Measurements from ENCODE around the gene MST1R.

MST1R gene

DNA sequence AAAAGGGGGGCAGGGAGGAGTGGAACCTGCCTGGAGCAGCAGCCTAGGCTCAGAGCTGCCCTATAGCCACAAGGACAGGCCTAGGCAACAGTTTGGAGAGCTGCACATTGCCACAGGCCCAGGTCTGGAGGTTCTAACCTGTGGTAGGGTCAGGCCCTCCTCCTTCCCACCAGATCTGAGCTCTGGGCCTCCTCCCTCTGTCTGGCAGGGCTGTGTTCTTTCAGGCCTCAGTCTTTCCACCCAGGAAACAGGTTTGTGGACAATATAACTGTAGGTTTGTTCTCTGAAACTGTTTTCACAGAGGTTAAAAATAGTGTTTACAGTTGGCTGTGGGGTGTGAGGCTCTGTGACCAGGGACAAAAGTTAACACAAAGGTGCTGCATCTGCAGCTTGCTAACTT lies 25.0 kb downstream of the MST1R start:
- DNase-seq (ENCODE audit: low read depth in 3 of 3, low spot score in 1 of 3), result no peak

- no peak for DNase-seq (ENCODE audit: low read depth in 3 of 3, low spot score in 1 of 3)
These were observed 26.0 kb downstream of the MST1R start for GRCh38 chr3:49877716-49878115.

DNA sequence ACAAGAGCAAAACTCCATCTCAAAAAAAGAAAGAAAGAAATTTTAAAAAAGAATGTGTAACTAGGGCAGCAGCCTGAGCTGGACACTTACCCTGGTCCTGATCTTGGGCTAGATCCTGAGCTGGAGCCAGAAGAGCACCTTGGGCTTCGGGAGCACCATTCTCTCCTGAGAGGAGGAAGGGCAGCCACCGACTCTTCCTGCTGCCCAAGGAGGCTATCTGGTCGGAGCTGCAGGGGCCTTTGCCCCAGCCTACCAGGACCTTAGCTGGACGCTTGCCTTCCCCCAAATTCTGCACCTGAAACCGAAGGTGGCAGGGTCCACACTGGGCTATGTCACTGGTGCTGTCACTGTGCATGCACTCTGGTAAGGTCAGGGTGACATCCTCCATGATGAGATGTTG lies 27.1 kb downstream of the MST1R start:
- no peak for DNase-seq (ENCODE audit: low read depth in 3 of 3, low spot score in 1 of 3)

- no peak for DNase-seq (ENCODE audit: low read depth in 3 of 3, low spot score in 1 of 3)
These were observed 30.1 kb downstream of the MST1R start for GRCh38 chr3:49873623-49874022.

GRCh38 chr3:49872801-49873281 lies 30.8 kb downstream of the MST1R start:
- no peak for DNase-seq (ENCODE audit: low read depth in 3 of 3, low spot score in 1 of 3)

DNA sequence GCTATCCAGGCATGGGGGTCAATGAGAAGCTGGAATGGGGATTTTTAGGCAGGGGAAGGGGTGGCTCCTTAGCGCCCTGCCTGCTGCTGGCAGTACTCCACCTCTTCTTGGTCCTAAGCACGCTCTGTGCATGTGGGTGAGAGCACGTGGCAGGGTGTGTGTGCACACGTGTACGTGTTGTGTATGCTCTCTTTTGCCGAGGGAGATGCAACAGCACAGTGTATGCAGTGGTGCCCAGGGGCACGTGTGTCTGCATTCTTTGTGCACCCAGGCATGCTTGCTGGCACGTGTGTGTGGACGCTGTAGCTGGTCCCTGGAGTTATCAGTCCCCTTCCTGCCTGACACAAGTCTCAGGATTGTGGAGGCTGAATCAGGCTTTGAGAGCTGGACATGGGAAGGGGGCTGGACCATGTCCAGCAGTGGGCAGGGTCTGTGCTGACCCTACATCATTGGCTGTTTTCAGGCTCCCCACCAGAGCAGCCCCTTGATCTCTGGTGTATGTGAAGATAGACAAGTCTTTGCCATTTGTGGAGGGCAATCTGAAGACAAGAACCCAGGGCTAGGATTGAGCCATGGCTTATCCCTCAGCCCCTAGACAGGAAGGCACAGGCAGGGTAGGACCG lies 32.0 kb downstream of the MST1R start:
- DNase-seq (ENCODE audit: low read depth in 3 of 3, low spot score in 1 of 3), result no peak

- DNase-seq (ENCODE audit: low read depth in 3 of 3, low spot score in 1 of 3), result no peak
These were observed 34.0 kb downstream of the MST1R start, which contains the start of gene CAMKV for GRCh38 chr3:49869525-49870126. TSS of gene CAMKV (minus strand) at chr3:49869906. CDS start at chr3:49862388, 7,518 bp downstream.

GRCh38 chr3:49868862-49869466 lies 34.7 kb downstream of the MST1R start:
- DNase-seq (ENCODE audit: low read depth in 3 of 3, low spot score in 1 of 3), result no peak

- no peak for DNase-seq (ENCODE audit: low read depth in 3 of 3, low spot score in 1 of 3)
These were observed 35.8 kb downstream of the MST1R start for GRCh38 chr3:49867871-49868321.

DNA sequence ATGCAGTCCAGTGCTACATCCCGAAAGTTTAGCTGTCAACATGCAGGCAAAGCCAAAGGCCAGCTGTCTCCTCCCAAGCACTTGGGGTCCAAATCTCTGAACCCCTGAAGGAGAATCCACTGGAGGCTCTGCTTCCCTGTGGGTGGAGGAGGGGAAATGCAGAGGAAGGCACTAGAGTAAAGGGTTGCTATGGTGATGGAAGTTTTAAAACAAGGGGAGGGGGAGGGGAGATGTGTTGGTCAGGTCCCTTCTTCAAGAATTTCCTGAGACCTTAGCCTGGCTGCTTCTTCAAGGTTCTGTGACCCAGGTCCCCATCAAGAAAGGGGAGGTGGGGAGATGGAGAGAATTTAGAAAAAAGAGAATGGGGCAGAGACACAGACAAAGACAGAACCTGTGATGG lies 36.3 kb downstream of the MST1R start:
- no peak for DNase-seq (ENCODE audit: low read depth in 3 of 3, low spot score in 1 of 3)

DNA sequence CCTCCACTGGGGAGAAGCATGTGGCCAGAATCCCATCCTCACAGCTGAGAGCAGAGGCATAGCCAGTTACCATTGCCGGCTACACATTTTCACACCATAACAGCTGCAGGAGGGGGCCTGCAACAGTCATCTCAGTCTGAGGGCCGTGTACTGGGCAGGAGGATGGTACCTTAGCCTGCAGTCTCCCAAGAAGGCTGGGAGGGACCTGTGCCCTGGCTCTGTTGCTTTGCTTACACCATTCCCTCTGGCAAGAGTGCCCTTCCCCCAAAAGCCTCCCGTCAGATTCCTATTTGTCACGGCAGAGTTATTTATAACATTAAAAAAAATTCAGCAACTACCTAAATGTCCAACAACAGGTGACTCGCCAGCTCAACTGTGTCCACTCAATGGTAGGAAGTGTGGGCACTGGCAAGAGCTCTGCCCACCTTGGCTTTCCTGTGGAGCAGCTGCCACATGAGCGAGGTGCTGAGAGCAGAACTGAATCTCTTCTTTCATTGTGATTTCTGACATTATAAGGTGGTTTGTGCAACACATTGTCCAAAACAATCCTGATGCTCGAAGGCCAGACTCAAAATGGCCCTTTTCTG lies 38.4 kb downstream of the MST1R start:
- no peak for DNase-seq (ENCODE audit: low read depth in 3 of 3, low spot score in 1 of 3)

DNA sequence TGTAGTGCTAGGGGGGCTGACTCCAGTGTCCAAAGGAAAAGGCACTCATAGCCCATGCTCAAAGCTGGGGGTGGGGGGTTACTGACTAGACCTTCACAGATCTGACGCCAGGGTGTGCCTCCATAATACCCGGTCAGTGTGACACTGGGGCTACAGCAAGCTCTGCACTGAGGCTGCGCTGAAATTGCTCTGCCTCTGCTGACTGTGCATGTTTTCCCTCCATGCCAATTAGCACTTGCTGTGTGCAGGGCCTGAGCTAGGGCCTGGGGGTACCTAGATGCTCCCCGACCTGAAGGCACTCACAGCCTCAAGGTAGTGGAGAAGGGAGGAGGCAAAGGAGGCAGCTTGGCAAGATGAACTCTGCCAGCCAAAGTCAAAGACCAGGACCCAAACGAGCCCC lies 39.2 kb downstream of the MST1R start:
- DNase-seq (ENCODE audit: low read depth in 3 of 3, low spot score in 1 of 3), result no peak

DNA sequence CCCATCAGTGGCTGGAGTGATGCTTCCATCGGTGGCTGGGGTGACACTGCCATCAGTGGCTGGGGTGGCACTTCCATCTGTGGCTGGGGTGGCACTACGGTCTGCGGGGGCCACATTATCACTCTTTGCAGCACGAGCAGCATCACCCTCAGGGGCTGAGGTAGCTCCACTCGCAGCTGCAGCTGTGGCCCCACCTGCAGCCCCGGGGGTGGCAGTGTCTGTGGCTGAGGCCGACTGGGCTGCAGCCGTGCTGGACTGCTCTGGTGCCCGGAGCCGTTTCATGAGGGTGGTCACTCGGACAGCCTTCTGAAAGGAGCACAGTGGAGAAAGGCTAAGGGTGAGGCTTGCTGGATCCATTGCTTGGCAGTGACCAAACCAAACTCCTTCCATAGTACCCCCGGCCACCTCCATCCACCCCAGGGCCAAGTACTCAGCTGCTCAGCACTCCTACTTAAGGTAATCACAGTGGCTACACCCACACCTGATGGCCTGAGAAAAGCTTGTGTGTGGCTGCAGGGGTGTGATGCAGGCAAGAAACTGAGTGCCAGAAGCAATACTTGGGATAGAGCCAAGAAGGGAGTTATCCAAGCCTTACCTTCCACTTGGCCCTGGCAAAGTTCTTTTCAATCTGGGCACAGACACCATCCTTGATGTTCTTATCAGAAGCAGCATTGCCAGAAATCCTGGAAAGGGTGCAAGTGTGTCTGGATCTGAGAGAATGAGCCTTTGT lies 43.9 kb downstream of the MST1R start:
- DNase-seq (ENCODE audit: low read depth in 3 of 3, low spot score in 1 of 3), result no peak

GRCh38 chr3:49856181-49857005 lies 47.3 kb downstream of the MST1R start, which contains the start of gene TRAIP:
TSS of gene TRAIP (minus strand) at chr3:49856564. CDS start at chr3:49856453, 111 bp downstream.
- peak; percentile 80 to 91 (median 87) for DNase-seq (ENCODE audit: low read depth in 3 of 3, low spot score in 1 of 3)

GRCh38 chr3:49855662-49856061 lies 48.0 kb downstream of the MST1R start:
- no peak for DNase-seq (ENCODE audit: low read depth in 3 of 3, low spot score in 1 of 3)

DNA sequence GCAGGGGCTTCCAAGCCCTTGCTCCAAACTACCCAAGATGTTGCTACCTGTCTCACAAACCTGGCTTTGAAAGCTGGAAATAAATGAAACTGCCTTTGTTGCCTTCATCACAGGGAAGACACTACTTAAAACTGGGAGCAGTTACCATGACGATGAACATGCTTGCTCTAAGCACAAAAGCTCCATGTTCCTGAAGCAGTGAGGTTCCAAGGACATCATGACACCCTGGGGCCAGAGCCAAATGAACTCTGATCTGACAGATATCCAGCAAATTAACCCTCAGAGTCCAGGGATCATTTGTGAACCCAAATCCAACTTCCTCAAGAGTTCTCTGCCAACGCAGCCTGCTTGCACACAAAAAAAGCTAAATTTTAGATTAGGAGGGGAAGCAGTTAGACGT lies 58.0 kb downstream of the MST1R start:
- no peak for DNase-seq (ENCODE audit: low read depth in 3 of 3, low spot score in 1 of 3)

DNA sequence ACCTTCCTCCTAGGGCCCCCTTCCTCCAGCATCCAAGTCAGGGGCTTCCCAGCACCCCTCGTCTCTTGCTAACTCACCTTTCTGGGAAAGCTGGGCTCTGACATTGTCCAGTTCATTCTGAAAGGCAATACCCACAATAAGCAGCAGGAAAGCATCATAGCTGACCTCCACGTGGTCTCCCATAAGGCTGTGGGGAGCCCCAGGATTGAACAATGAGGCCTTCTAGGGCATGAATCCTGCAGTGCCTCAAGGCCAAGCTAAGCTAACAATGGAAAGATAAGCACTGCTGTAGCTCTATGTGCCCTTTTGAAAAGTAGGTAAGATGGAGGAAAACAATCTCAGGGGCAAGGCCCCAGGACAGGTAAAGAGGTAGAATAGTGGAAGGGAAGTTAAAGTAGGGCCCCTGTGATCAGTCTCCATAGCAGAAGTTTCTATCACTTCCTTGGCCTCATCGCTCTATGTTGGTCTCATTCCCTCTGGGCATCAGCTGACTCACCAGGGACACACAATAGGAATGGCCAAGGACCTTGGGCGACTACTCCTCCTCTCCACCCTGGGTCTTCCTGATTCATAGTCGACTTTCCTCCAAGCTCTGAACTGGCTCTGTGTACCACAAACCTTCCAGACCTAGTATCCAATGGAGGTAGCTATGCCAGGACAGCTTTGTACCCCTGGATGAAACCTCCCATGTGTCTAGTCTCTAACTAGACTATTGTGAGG lies 59.0 kb downstream of the MST1R start:
- no peak for DNase-seq (ENCODE audit: low read depth in 3 of 3, low spot score in 1 of 3)

DNA sequence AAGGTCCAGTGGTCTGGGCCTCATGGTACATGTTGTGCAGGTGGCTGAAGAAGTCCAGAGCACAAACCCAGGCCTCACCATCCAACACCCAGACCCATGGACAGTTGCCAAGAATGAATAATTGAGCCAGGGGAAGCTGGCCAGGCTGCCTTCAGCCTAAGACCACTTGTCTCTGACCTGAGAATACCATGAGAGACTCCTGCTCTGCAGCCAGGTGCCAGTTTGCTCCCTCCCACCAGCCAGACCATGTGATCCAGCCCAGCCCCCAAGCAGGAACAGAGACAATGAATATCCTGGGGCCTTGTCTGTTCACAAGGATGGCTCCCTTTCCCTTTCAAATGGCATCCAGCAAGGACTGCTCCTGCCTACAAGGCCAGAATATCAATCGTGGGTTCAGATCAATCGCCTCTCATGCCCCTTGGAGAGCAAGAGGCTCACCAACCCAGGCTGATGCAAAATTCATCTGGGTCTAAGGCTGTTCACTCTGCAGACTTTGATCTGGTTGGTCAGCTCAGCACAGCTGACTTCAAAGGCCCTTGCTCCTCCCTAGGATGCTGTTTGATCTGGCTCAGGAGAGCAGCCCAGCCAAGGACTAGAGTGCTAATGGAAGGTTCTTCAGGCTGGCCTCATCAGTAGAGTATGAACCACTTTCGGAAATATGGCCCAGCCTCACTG lies 60.7 kb downstream of the MST1R start:
- DNase-seq (ENCODE audit: low read depth in 3 of 3, low spot score in 1 of 3), result no peak

DNA sequence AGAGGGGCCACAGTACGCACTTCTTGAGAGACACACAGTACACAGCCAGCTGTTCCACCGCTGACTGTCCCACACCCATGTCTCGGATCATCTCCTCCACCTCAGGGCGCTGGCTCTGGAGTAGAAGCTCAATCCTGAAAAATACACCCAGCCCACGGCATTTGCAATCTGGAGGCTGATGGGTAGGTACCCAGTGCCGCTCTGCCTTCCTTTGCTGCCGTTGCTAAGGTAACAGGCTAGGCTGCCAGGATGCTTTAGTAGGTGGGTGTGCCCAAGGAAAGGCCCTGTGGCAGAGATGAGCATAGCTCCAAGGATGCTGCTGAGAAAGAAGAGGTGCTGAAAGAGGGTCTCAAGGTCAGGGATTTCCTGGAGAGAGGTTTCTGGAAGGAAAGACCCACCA lies 61.9 kb downstream of the MST1R start:
- DNase-seq (ENCODE audit: low read depth in 3 of 3, low spot score in 1 of 3), result no peak
